Neutrophil (primary cell): ENCODE results near the gene SRRT.

Experiments used
- H3K27ac ChIP-seq: fragments of 200-600 bp; sonication (generic); 2 replicates; pipeline ENCODE4 v1.5.1; 2016; ENCODE audit warnings: mild to moderate bottlenecking, moderate library complexity
- H3K27me3 ChIP-seq: fragments of 200-600 bp; sonication (generic); 2 replicates; pipeline ENCODE4 v1.6.0; 2016; ENCODE audit warnings: mild to moderate bottlenecking
- H3K36me3 ChIP-seq: fragments of 200-600 bp; sonication (generic); 2 replicates; pipeline ENCODE4 v1.5.1; 2017
- H3K4me1 ChIP-seq, 2 experiments: fragments of 200-600 bp in 1 of 2; sonication (generic) in 1 of 2; 1 replicate in 1 of 2; 2 replicates in 1 of 2; pipeline versions ENCODE4 v1.5.1 to v1.6.1; 2013 to 2016; ENCODE audit warnings: low read depth in 1 of 2, low read length in 1 of 2, mild to moderate bottlenecking in 1 of 2, moderate library complexity in 1 of 2; ENCODE audit not compliant: control insufficient read depth in 1 of 2, insufficient read depth in 1 of 2
- H3K4me3 ChIP-seq, 2 experiments: fragments of 200-600 bp in 1 of 2; sonication (generic) in 1 of 2; 1 replicate in 1 of 2; 2 replicates in 1 of 2; pipeline ENCODE4 v1.5.1; 2013 to 2016; ENCODE audit warnings: low read depth in 1 of 2, low read length in 1 of 2, mild to moderate bottlenecking in 1 of 2, moderate library complexity in 1 of 2
- H3K9me3 ChIP-seq: fragments of 200-600 bp; sonication (generic); 2 replicates; pipeline ENCODE4 v1.5.1; 2016
- TF ChIP-seq, protein P1 (sequence below): fragments of 200-600 bp; sonication (generic); IDR thresholded peaks from 2 replicates; pipeline ENCODE4 v1.5.1; 2016; ENCODE audit warnings: antibody characterized with exemption

SRRT gene

GRCh38 chr7:100859856-100860255, 15.0 kb upstream of the SRRT start:
- TF ChIP-seq, protein P1, sequence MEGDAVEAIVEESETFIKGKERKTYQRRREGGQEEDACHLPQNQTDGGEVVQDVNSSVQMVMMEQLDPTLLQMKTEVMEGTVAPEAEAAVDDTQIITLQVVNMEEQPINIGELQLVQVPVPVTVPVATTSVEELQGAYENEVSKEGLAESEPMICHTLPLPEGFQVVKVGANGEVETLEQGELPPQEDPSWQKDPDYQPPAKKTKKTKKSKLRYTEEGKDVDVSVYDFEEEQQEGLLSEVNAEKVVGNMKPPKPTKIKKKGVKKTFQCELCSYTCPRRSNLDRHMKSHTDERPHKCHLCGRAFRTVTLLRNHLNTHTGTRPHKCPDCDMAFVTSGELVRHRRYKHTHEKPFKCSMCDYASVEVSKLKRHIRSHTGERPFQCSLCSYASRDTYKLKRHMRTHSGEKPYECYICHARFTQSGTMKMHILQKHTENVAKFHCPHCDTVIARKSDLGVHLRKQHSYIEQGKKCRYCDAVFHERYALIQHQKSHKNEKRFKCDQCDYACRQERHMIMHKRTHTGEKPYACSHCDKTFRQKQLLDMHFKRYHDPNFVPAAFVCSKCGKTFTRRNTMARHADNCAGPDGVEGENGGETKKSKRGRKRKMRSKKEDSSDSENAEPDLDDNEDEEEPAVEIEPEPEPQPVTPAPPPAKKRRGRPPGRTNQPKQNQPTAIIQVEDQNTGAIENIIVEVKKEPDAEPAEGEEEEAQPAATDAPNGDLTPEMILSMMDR, result no peak
- peaks cover 100% of the 10 kb centered on the region for H3K36me3 ChIP-seq
- H3K4me3 ChIP-seq, result no peak overlapping the region
- H3K27ac ChIP-seq, result no peak overlapping the region
- peaks cover 0 to 1% of the 10 kb centered on the region in 2 experiments for H3K4me1 ChIP-seq
- H3K27me3 ChIP-seq, result no peaks in the 10 kb centered on the region
- H3K9me3 ChIP-seq, result no peaks in the 10 kb centered on the region

DNA sequence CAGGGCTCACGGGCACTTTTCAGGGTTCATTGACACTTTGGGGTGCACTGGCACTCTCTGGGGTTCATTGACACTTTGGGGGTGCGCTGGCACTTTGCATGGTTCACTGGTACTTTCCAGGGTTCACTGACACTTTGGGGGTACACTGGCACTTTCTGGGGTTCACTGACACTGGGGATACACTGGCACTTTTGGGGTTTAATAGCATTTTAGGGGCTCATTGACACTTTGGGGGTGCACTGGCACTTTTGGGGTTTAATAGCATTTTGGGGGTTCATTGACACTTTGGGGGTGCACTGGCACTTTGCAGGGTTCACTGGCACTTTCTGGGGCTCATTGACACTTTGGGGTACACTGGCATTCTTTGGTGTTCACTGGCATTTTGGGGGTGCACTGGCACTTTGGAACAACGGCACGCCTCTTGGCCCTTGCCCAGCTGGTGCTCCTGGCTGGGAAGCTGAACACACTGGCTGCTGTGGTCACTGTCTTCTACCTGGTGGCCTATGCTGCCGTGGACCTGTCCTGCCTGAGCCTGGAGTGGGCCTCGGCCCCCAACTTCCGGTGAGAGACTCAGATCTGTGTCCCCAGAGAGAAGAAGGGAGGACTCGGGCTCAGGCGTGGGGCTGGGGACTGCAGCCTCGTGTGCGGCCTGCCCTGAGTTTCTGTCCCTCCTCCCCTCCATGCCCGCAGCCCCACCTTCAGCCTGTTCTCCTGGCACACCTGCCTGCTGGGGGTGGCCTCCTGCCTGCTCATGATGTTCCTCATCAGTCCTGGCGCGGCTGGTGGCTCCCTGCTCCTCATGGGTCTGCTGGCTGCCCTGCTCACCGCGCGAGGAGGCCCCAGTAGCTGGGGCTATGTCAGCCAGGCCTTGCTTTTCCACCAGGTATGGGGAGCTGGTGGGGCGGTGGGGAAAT, 13.9 kb upstream of the SRRT start:
- Histone ChIP-seq H3K27me3 (no peaks in the 10 kb centered on the region), H3K4me1 (peaks cover 0 to 9% of the 10 kb centered on the region in 2 experiments), H3K9me3 (no peaks in the 10 kb centered on the region), H3K27ac (no peak overlapping the region), H3K36me3 (peaks cover 100% of the 10 kb centered on the region), H3K4me3 (no peak overlapping the region)
- TF ChIP-seq, protein P1, result no peak

DNA sequence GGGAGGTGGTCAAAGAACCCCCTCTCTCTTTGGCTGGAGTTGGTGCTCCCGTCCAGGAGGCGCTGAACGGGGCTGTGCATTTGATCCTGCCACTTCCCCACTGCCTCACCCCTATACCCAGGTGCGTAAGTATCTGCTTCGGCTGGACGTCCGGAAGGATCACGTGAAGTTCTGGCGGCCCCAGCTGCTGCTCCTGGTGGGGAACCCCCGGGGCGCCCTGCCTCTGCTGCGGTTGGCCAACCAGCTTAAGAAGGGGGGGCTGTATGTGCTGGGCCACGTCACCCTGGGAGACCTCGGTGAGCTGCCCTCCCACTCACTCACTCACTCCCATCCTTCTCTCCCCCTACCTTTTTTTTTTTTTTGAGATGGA, 13.3 kb upstream of the SRRT start:
- H3K27ac ChIP-seq, result no peak overlapping the region
- H3K4me3 ChIP-seq, result no peak overlapping the region
- peaks cover 2 to 15% of the 10 kb centered on the region in 2 experiments for H3K4me1 ChIP-seq
- no peaks in the 10 kb centered on the region for H3K9me3 ChIP-seq
- TF ChIP-seq, protein P1, result no peak
- H3K27me3 ChIP-seq, result no peaks in the 10 kb centered on the region
- H3K36me3 ChIP-seq, result peaks cover 100% of the 10 kb centered on the region

- H3K27ac ChIP-seq, result no peak overlapping the region
- H3K4me3 ChIP-seq, result no peak overlapping the region
- no peaks in the 10 kb centered on the region for H3K9me3 ChIP-seq
- peaks cover 21 to 34% of the 10 kb centered on the region in 2 experiments for H3K4me1 ChIP-seq
- no peaks in the 10 kb centered on the region for H3K27me3 ChIP-seq
- peaks cover 82% of the 10 kb centered on the region for H3K36me3 ChIP-seq
- TF ChIP-seq, protein P1, result no peak
Measured at GRCh38 chr7:100863406-100863950, 11.4 kb upstream of the SRRT start.

DNA sequence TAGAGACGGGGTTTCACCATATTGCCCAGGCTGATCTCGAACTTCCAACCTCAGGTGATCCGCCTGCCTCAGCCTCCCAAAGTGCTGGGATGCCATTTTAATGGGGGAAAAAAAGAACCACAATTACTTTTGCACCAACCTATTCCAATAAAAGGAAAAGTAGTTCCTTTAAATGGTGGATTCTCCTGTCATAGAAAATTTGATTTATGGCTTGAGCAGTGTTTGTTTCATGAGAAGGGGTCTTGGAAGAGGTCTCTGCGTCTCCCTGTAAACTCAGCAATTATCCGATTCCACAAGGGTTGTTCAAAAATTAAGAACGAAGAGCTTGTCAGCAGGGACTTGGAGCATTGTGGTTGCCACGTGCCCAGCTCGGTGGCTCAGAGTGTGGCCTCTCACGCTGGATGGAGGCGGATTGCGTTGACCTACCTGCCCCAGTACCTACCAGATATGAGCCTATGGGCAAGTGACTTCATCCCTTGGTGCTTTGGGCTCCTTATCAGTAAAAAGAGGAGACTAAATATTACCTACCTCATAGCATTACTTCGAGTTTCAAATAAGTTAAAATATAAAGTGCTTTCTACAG, 10.5 kb upstream of the SRRT start:
- Histone ChIP-seq H3K27me3 (no peaks in the 10 kb centered on the region), H3K36me3 (peaks cover 73% of the 10 kb centered on the region), H3K9me3 (no peaks in the 10 kb centered on the region), H3K4me1 (peaks cover 28 to 38% of the 10 kb centered on the region in 2 experiments), H3K4me3 (no peak overlapping the region), H3K27ac (no peak overlapping the region)
- TF ChIP-seq, protein P1, result no peak
